ENCODE measurements around the gene PRKG1.

DNA sequence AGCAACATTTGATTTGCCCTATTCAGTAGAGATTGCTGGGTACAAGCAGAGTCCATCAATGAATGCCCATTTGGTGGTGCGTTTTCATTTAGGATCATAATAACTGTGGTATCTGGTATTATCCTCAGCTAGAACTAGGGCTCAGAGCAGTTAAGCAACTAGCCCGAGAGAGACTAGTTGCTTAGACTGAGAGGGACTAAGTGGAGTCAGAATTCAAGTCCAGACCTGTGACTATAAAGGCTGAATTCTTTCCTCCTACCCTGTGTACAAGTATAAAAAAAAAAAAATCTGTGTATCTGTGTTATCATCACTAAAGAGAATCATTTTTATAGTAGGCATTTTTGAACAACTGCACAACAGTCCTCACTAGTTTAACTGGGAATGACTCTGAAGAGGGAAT lies 1194.5 kb downstream of the PRKG1 start:
- TF ChIP-seq, protein P1, sequence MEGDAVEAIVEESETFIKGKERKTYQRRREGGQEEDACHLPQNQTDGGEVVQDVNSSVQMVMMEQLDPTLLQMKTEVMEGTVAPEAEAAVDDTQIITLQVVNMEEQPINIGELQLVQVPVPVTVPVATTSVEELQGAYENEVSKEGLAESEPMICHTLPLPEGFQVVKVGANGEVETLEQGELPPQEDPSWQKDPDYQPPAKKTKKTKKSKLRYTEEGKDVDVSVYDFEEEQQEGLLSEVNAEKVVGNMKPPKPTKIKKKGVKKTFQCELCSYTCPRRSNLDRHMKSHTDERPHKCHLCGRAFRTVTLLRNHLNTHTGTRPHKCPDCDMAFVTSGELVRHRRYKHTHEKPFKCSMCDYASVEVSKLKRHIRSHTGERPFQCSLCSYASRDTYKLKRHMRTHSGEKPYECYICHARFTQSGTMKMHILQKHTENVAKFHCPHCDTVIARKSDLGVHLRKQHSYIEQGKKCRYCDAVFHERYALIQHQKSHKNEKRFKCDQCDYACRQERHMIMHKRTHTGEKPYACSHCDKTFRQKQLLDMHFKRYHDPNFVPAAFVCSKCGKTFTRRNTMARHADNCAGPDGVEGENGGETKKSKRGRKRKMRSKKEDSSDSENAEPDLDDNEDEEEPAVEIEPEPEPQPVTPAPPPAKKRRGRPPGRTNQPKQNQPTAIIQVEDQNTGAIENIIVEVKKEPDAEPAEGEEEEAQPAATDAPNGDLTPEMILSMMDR (IDR thresholded peaks at IDR 0.05; ENCODE audit: low read depth, low read length), result no peak
- TF ChIP-seq EZH2phosphoT487 (IDR thresholded peaks at IDR 0.05; ENCODE audit: low read depth), result no peak

All from OCI-LY3 (cell line).